NCI-H128 (cell line): ENCODE measurements around the gene PAQR4.
"Not testable (repeated sequence)": the region's sequence is repeated elsewhere in the genome, so short reads cannot be mapped to it uniquely, and the experiment has no call there.

ENCODE experiments used
- DNase-seq: peaks from one replicate; lab custom pipeline; 2025; ENCODE audit not compliant: unreplicated experiment; lab: John Stamatoyannopoulos, UW

PAQR4 gene

DNA sequence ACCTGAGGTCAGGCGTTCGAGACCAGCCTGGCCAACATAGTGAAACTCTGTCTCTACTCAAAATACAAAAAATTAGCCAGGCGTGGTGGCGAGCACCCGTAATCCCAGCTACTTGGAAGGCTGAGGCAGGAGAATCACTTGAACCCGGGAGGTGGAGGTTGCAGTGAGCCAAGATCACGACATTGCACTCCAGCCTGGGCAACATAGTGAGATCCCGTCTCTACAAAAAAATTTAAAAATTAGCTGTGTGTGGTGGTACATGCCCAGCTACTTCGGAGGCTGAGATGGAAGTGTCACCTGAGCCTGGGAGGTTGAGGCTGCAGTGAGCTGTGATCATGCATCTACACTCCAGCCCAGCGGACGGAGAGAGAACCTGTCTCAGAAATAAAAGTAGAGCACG, 25.4 kb upstream of the PAQR4 start:
- DNase-seq = not testable (repeated sequence)

DNA sequence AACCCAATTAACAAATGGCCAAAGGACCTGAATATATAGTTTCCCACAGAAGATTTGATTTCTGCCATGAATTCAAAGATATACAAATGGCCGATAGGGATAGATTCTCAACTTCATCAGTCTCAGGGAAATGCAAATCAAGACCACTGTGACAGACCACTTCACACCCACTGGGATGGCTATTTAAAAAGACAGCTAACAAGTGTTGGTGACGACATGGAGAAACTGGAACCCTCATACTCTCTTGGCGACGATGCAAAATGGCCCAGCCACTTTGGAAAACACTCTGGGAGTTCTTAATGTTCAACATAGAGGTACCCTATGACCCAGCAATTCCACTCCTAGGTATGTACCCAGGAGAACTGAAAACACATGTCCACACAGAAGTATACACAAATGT, 22.5 kb upstream of the PAQR4 start:
- DNase-seq = no peak

DNA sequence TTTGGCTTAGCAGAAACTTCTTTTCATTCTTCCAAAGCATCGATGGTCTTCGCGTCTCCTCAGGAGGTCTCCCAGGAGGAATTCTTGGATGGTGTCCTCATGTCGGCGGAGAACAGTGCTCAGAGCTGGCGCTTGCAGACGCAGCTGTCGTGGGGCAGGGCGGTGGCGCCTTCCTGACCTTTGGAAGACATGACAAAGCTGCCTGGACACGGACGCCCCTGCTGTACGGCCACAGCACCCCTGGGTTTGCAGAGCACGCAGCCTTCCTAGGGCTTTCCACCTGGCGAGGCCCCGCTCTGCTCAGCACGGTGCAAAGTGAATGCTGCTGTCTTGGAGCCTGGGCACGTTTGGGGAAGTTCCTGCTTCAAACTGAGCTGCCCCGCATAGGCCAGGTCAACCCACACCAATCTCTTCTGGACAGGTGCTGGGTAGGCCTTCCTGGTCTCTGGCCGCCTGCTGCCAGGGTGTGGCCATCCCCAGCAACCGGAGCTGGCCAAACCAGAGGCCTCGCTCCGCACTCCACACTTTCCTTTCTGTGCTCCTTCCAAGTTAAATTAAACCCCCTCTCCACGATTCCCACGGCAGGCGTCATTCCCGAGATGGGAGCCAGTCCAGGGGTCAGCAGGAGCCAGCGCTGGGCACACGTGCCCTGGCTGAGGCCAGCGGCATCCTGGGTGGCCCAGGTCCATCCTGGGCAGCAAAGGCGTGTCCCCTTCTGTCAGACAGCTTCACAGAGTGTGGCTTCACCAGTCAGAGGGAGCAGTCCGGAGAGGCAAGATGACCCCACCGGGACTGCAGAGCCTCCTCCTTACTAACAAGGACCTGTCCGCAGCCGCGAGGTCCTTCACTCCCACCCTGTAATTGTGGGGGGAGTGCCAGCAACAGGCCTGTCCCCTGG, 20.1 kb upstream of the PAQR4 start:
- no peak for DNase-seq

- DNase-seq = no peak
Measured at GRCh38 chr16:2949705-2950352, 19.3 kb upstream of the PAQR4 start.

DNA sequence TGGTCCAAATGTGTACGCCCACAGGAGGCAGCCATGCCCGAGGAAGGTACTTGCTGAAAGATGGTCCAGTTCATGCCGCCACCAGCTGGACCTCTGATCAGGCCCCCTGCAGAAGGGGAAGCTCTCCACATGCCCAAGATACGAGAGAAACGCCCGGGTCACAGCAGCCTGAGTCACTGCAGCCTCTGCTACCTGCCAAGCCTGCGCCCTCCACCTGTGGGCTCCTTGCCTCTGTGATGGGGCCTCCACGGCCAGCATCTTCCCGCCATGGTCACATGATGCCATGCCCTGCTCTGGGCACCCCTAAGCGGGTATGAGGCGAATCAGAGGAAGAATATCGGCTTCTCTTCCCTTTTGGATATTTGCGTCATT, 18.8 kb upstream of the PAQR4 start:
- no peak for DNase-seq

- no peak for DNase-seq
Measured at GRCh38 chr16:2950773-2951172, 18.4 kb upstream of the PAQR4 start.

- no peak for DNase-seq
Measured at GRCh38 chr16:2952679-2953078, 16.5 kb upstream of the PAQR4 start.

DNA sequence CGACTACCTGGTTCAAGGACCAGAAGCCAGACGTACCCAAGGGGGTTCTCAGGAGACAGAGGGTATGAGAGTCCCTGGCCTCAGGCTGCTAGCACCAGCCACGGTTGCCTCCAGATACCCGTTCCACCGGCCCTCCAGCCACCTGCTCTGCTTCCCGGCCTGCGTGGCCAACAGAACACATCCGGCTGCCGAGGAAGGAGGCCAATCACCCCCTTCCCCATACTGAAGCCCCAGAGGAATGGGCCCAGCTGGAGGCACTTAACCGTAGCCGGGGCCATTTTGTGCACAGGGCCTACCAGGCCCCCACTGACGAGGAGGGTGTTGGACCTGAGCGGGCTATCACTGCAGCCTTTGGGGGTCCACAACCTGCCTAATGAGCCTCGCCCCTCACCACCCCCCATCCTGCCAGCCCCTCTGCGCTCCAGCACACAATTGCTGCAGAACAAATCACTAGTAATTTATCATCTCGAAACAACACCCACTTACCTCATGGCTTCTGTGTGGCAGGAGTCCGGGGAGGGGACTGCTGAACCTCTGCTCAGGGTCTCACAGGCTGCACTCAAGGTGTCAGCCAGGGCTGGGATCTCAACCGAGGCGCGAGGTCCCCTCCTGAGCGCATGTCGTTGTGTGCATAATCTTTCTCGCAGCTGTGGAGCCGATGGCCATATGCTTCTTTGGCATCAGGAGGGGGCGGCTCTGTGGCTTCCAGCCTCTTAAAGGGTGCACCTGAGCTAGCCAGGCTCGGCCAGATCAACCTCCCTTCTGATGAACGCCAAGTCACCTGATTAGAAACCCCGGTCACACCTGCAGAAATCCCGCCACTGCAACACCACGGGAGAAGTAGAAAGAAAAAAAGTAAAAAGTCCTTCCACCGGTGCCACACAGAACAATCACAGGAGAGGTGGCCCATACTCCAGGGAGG, 15.2 kb upstream of the PAQR4 start:
- no peak for DNase-seq

GRCh38 chr16:2954656-2955381, 14.3 kb upstream of the PAQR4 start:
- DNase-seq = no peak

GRCh38 chr16:2955438-2955778, 13.7 kb upstream of the PAQR4 start:
- DNase-seq = no peak

GRCh38 chr16:2955779-2956578, 13.2 kb upstream of the PAQR4 start:
- no peak for DNase-seq

- no peak for DNase-seq
Measured at GRCh38 chr16:2956579-2956956, 12.6 kb upstream of the PAQR4 start.

GRCh38 chr16:2959206-2959605, 9.9 kb upstream of the PAQR4 start:
- no peak for DNase-seq

GRCh38 chr16:2960183-2961010, 8.8 kb upstream of the PAQR4 start:
- no peak for DNase-seq

DNA sequence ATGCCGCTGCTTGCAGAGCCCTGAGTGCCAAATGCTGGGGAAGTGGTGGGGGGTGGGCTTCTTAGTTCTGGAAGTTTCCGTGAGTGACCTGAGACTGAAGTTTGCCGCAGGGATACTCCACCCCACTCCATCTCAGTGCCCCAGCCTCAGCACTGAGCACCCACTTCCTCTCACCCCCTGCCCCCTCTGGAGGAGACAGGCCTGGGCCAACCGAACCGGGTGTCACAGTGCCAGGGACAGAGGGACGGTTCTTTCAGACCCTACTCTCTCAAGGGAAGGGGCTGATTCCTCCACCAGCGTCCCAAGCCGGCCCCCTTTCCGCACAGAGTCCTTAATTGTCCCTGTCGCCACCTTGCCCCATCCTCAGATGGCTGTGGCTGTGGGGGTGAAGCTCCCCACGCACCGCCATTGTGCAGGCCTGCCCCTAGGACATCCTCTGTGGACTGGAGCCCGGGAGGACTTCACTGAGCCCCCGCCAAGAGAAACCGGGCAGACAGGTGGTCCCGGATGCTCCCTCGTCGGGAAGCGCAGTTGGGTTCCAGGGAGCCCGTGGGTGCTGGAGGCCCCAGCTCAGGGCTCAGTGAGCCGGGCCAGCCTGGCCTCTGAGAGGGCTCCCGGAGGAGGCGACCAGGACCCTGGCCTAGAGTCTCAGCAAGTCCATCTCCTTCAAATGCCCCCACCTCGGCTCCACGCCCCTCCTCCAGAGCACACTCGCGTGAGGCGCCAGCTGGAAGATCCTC, 6.6 kb upstream of the PAQR4 start:
- DNase-seq = no peak

DNA sequence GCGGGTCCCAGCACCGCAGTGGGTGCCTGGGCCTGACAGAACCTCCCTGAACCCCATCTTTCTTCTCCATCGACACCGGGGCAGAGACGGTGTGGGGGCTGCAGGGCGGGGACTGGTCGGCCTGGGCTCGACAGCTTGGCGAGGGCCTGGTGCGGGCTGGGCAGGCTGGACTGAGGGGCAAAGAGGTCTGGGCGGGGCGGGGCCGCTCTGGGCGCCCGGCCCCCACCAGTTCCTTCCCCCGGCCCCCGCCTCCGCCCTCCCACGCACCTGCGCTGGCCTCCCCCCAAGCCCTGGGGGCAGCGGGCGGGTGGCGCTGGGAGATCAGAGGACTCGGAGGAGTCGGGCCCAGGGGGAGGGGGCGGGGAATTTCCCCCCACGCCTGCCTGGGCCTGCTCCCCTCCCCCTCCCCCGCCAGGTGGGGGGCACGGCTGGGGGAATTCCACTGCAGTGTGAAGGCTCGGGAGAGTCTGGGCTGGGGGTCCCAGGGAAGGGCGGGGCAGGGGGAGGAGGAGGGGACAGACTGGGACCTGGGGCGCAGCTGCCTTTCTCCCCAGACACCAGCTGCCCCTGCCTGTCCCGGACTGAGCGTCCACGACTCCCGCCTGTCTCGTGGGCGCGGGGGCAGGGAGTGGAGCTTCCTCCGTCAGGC, 6.0 kb upstream of the PAQR4 start:
- DNase-seq = no peak

- DNase-seq = no peak
Measured at GRCh38 chr16:2963723-2964474, 5.2 kb upstream of the PAQR4 start, which contains the start of gene KREMEN2. Gene KREMEN2 (plus strand): TSS chr16:2964275. CDS start chr16:2964521, 246 bp downstream.
